Astrocyte of the spinal cord (primary cell): ENCODE measurements around the gene CNNM3.
A peak's percentile ranks its signal among the peaks of the same experiment; 100 is the strongest.

Experiments used
- DNase-seq: peaks from one replicate; pipeline ENCODE4 v3.0.0; 2011; ENCODE audit warnings: low read depth, low spot score
- H3K4me3 ChIP-seq: 2 replicates; pipeline ENCODE4 v1.5.1; 2011; ENCODE audit warnings: low read depth, mild to moderate bottlenecking, low read length, moderate library complexity
- CTCF ChIP-seq: IDR thresholded peaks from 2 replicates; pipeline ENCODE4 v1.5.1; 2012; ENCODE audit warnings: low read depth, mild to moderate bottlenecking, low read length, inconsistent platforms
- in situ Hi-C: cut with HindIII; loops from 2 replicates; pipeline ENCODE4 v1.10.0; 2017; ENCODE audit warnings: low sequenced_read_pairs

The CNNM3 gene

GRCh38 chr2:96830044-96830562 lies 14.0 kb downstream of the CNNM3 start:
- no peak for TF ChIP-seq CTCF
- no peak for DNase-seq
- H3K4me3 ChIP-seq: no peak overlapping the region
- in situ Hi-C loops: no loop called here

- TF ChIP-seq CTCF: no peak
- DNase-seq: no peak
- in situ Hi-C loops: no loop called here
- no peak overlapping the region for H3K4me3 ChIP-seq
These were observed 15.6 kb downstream of the CNNM3 start for GRCh38 chr2:96831679-96832078.

- DNase-seq: no peak
These were observed 16.3 kb downstream of the CNNM3 start for GRCh38 chr2:96832408-96832753.

GRCh38 chr2:96832754-96833507 lies 16.9 kb downstream of the CNNM3 start:
- in situ Hi-C loops: no loop called here
- no peak for TF ChIP-seq CTCF
- H3K4me3 ChIP-seq: no peak overlapping the region
- peak; percentile 15 for DNase-seq

More at GRCh38 chr2:96832408-96832753, 16.3 kb downstream of the CNNM3 start:
- TF ChIP-seq CTCF: no peak
- no peak overlapping the region for H3K4me3 ChIP-seq
- in situ Hi-C loops: no loop called here

GRCh38 chr2:96835830-96836229 lies 19.8 kb downstream of the CNNM3 start:
- no peak overlapping the region for H3K4me3 ChIP-seq
- DNase-seq: no peak
- in situ Hi-C loops: no loop called here
- no peak for TF ChIP-seq CTCF

- DNase-seq: no peak
- H3K4me3 ChIP-seq: no peak overlapping the region
- in situ Hi-C loops: no loop called here
- TF ChIP-seq CTCF: no peak
These were observed 21.5 kb downstream of the CNNM3 start for GRCh38 chr2:96837575-96837974.
